Measurements from ENCODE around the gene KHSRP.

The KHSRP gene

GRCh38 chr19:6384381-6384780 lies 40.2 kb downstream of the KHSRP start:
- no peak for DNase-seq

- DNase-seq: no peak
These were observed 41.4 kb downstream of the KHSRP start for GRCh38 chr19:6383188-6383587.

- DNase-seq: no peak
These were observed 43.4 kb downstream of the KHSRP start for GRCh38 chr19:6381030-6381750.

- no peak for DNase-seq
These were observed 44.9 kb downstream of the KHSRP start for GRCh38 chr19:6379744-6380143.

- no peak for DNase-seq
These were observed 46.1 kb downstream of the KHSRP start for GRCh38 chr19:6378486-6378885.

GRCh38 chr19:6378041-6378440 lies 46.6 kb downstream of the KHSRP start:
- no peak for DNase-seq

- DNase-seq: no peak
These were observed 48.0 kb downstream of the KHSRP start for GRCh38 chr19:6376512-6377190.

- no peak for DNase-seq
These were observed 49.1 kb downstream of the KHSRP start, which contains the start of gene PSPN for GRCh38 chr19:6375411-6376010. TSS of gene PSPN (minus strand) at chr19:6375933. CDS start at chr19:6375849, 84 bp downstream.

GRCh38 chr19:6374711-6375410 lies 49.8 kb downstream of the KHSRP start:
- DNase-seq: no peak

- DNase-seq: no peak
These were observed 50.4 kb downstream of the KHSRP start for GRCh38 chr19:6374161-6374709.

- DNase-seq: no peak
These were observed 50.9 kb downstream of the KHSRP start for GRCh38 chr19:6373813-6374108.

GRCh38 chr19:6373096-6373812 lies 51.4 kb downstream of the KHSRP start:
- DNase-seq: peak; percentile 99

- peak; percentile 99 for DNase-seq
These were observed 52.0 kb downstream of the KHSRP start, which contains the start of gene ALKBH7 for GRCh38 chr19:6372594-6373095. TSS of gene ALKBH7 (plus strand) at chr19:6372794. CDS start at chr19:6372821, 27 bp downstream.

GRCh38 chr19:6364353-6364752 lies 60.3 kb downstream of the KHSRP start:
- DNase-seq: no peak
